HG03378 (cell line): ENCODE measurements around the gene MLKL.
"Not testable (repeated sequence)": the region's sequence is repeated elsewhere in the genome, so short reads cannot be mapped to it uniquely, and the experiment has no call there.

Source experiments
- ATAC-seq: cut with Tn5 transposase; IDR thresholded peaks from one replicate; pipeline ENCODE4 v1.9.1; 2021; ENCODE audit warnings: mild to moderate bottlenecking, moderate library complexity; ENCODE audit not compliant: unreplicated experiment

Gene MLKL

DNA sequence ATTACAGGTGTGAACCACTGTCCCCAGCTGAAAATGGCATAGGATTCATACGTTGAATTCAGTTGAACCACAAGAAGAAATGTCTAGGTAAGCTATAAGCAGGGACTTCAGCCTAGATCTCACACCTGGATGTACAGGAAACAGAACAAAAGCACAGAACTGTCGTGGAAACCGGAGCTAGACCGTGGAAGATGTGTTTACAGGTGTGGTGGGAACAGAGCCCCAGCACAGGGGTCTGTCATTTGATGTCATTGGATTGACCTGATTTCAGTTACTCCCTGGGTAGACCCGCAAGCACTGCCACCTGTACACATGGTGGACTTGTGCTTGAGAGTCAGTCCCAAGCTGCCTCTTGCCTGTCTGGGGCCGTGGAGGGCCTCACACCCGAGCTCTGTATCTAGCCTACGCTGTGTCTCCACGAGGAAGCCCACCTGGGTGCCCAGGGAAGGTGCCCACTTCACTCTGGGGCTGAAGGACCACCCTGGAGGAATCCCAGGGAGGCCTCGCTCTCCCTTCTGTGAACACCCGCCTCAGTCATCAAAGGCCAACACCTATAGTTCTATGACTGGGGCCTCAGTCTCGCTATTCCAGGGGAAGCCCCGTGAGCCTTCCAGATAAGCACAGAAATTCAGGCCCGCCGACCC is 32.2 kb upstream of the MLKL start:
- no peak for ATAC-seq

DNA sequence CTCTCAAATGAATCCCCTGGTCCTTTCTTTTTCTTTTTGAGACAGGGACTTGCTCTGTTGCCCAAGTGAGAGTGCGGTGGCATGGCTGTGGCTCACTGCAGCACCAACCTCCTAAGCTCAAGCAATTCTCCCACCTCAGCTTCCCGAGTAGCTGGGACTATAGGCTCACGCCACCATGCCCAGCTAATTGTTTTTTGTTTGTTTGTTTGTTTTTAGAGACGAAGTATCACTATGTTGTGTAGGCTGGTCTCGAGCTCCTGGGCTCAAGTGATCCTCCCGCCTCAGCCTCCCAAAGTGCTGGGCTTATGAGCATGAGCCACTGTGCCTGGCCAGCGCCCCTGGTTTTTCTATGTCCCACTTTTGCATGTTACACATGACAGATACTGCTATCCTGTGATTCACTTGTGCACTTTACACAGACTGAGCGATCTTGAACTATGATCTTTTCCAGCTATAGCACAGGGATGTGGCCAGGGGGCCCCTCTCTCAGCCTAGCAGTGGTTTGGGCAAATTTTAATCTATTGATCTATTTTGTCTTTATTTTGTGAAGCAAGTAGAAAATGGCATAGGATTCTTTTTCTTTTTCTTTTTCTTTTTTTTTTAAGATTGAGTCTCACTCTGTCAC is 31.3 kb upstream of the MLKL start:
- ATAC-seq = no peak

DNA sequence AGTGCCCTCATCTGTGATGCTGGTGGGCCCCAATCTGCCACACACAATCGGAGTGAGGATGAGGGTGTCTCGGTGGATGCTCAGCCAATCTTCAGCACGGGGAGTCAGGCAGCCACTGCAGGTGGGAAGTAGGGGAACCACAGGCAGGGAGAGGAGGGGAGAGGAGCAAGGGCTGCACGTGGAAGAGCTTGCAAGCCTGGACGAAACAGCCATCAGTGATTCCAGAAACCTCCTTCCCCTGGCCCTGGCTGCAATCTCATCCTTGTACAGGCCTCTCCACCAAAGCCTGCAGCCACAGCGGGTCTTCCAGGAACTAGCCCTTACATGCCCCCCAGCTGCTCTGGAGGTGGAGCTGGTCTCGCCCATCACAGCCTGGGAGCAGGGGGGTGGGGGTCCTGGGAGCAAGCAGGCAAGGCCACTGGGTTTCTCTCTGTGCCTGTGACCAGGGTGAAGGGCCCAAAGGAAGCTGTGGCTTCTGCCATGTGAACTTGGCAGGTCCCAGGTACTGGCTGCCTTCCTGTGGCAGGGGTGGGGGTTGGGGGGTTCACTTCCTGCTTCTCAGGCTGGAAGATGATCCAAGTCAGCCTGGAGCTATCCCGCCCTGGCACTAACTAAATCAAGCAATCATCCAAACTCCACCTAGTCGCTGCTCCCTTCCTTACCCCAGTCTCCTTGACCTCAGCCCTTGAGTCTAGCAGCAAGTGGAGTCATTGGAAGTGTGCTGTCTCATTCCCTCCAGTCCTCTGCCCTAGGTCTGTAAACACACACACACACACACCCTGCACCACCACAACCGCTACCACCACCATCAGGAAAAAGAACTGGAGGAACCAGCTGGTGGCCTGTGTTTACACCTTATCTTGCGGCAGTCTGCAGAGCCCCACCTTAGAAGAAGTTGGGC is 29.4 kb upstream of the MLKL start:
- ATAC-seq = no peak

GRCh38 chr16:74727903-74728302 is 27.2 kb upstream of the MLKL start:
- ATAC-seq = no peak

DNA sequence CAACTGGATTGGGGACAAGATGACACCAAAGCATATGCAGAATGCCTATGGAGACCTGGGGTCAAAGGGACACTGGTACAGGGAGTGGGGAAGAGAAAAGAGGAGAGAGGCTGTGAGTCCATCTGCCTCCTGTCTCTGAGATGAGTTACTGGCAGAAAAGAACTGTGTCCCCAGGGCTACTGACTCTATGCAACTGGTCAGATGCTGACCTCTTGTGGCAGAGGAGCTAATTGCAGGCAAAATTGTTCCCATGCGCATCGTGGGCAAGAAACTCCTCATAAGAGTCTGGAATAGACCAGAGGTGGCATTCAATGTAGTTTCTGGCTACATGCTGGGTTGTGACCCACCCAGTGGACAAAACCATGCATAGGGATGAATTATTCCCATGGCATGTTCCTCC is 26.1 kb upstream of the MLKL start:
- ATAC-seq = no peak

DNA sequence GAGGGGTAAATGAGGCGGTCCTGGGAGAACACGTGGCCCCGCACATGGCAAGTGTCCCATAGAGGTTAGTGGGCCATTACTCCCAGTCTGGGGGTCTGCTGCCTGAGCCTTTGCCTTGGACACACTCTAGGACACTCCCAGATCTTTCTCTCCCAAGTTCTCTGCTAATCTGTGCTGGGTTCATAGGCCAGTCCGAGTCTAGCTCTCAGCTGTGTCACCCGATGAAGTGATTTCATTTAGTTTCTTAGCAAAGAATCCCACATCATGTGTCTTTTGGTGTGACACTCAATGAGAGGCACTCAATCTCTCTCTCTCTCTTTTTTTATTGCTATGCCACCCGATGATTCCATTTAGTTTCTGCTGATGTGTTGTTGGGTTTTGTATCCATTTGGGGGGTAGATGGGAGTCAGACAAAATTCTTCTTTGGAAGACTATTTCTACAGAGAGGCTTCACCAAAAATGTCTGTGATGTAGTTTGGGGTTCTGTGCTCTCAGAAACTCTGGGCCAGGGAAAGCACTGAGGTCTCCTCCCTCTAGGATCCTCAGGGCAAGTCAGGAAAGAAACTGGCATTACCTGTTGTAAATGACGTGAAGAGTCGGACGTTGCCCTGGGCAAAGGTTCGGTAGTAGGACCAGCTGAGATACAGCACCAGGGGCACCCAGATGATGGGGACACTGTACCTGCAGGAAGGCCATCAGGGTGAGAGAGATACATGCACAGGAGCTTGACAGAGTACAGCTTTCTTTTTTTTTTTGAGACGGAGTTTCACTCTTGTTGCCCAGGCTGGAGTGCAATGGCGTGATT is 25.2 kb upstream of the MLKL start:
- ATAC-seq = no peak

- no peak for ATAC-seq
These were observed 24.3 kb upstream of the MLKL start for GRCh38 chr16:74724820-74725549.

DNA sequence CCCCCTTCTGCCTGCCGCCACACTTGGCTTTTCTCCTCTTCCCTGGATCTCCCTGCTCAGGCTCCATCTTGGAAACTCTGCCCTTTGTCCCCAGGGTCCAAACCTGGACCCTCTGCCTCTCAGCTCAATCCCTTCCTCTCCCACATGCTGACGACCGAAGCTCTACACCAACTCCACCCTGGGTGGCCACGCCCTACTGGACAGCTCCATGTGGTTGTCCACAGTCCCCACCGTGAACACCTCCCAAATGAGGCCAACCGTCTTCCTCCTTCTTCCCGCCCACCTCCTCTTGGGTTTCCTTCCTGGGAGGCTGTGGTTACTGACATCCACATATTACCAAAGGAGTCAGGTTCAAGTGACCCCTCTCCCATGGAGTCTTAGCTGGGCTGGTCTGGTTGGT is 22.6 kb upstream of the MLKL start:
- ATAC-seq = no peak

GRCh38 chr16:74722156-74722555 is 21.5 kb upstream of the MLKL start:
- not testable (repeated sequence) for ATAC-seq

DNA sequence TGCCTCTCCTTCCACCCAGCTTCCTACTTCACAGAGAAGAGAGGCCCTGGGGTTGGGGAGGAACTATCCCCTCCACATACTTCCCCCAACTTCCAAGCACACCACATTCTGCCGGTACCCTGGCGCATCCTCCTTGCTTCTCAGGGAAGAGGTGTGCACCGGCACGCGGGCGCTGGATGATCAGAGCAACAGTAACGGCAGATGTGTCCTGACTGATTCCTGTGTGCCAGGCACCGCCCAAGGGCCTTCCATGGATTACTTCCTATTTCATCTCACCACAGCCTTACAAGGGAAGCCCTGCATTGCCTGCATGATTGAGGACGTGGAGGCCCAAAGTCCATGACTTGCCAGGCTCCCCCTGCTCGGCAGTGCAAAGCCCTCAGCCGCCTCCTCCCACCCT is 21.1 kb upstream of the MLKL start:
- no peak for ATAC-seq

- ATAC-seq = no peak
These were observed 19.9 kb upstream of the MLKL start for GRCh38 chr16:74720579-74720978.

DNA sequence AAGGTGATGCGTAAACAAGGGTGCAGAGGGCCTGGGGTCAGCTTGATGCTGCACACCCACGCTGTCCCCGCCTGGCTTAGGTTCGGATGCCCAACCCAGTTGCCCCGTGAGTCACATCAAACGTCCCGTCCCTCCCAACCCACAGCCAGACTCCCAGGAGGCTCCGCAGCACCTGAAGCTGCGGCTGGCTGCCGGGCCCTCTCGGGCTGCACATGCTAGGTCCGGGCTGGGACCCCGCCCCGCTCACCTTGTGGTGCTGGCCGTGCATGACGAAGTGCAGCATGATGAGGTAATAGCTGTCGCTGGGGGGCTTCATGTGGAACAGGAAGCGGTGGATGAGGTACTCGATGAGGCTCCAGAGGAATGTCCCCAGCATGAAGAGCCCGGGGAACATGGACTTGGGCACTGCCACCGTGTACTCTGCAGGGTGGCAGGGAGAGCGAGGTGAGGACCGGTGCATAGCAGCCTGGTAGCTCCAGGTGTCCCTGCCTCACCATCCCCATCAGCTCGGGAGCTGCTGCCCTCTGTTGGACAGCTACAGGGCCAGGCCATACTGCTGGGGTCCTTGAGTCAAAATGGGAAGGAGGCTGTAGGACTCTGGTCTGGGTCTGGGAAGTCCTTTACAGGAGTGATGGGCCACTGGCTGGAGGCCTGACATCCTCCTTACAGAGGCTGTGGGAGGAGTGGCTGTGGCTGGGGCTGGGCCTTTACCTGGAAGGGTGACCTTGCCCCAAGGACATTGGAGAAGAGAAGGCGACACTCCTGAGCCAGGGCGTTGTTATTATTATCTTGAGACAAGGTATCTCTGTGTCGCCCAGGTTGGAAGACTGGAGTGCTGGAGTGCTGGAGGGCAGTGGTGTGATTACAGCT is 18.3 kb upstream of the MLKL start:
- no peak for ATAC-seq

DNA sequence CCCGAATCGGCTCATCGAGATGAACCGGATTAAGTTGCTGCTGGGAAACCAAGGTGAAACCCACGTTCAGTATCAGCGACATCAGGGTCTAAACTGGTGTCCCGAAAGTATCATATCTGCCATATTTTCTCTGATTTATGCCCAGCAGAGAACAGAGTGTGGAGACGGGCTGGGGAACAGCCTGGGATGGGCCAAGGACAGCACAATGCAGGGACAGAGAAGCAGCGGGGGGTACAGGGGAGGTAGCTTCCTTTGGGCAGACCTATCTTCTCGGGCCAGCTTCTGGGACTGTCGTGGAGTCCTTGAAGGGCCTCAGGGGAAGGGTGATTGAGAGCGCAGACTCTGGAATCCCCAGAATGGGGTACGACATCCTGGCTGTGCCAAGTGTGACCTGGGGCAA is 17.5 kb upstream of the MLKL start:
- no peak for ATAC-seq

- no peak for ATAC-seq
These were observed 16.7 kb upstream of the MLKL start for GRCh38 chr16:74717367-74717766.

DNA sequence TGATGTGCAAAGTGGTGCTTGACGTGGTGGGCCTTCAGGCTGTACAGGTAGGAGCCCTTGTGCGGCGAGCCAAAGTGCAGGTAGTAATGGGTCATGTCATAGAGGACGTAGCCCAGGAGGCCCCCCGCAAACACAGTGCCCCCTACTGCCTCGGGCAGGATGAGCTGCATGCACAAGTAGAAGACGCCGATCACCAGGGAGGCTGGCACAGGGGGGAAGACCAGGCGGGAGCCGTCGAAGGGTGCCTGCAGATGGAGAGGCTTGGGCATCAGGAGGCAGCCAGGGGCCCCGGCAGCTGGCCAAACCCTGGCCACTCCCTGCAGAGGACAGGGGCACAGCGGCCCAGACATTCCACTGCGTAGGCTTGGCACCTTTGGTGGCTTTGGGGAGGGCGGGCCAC is 15.7 kb upstream of the MLKL start:
- no peak for ATAC-seq

DNA sequence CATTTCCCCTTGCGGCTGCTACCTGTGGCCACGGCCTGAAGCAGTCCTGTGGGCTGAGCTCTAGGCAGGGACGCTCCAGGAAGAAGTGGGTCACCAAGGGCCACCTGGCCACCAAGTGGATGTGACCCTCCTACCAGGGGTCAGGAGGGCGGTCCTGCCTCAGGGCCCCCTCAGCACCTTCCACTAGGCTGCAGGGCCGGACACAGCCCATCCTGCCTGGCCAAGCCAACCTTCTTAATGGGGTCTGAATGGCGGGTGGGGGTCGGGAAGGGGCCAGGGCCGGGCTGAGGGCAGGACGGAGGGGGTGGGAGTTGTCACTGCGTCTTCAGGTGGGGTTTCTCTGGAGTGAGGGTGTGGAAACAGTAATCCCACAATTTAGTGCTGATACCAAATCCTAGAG is 13.2 kb upstream of the MLKL start:
- no peak for ATAC-seq

DNA sequence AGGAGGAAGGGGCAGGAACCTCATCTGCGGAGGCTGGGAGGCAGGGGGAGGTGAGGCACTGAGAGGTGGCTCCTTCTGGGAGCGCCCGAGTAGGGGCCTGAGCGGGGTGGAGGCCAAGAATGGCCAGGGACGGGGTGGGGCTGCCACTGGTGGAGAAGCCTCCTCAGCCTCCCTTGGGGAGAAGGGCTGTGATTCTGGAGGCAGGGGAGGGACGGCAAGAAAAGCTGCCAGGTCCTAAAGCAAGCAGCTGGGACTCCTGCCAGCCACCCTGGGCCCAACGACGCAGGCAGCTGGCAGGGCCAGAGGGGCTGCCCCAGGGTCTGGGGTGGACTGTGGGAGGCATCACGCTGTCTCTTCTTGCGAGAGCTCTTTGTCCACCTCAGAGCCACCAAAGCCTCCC is 12.7 kb upstream of the MLKL start:
- no peak for ATAC-seq

GRCh38 chr16:74711938-74712337 is 11.3 kb upstream of the MLKL start:
- no peak for ATAC-seq

- no peak for ATAC-seq
These were observed 9.7 kb upstream of the MLKL start for GRCh38 chr16:74710401-74710800.

- ATAC-seq = peak; percentile 83
These were observed 8.8 kb upstream of the MLKL start for GRCh38 chr16:74709441-74709877.
